Hypothalamus (tissue), 51 donors: ENCODE measurements around the gene SLITRK1.

Experiments used
- DNase-seq, 51 donors: peaks; one replicate each; lab custom pipeline; 2025; lab: John Stamatoyannopoulos, UW

The SLITRK1 gene, protein sequence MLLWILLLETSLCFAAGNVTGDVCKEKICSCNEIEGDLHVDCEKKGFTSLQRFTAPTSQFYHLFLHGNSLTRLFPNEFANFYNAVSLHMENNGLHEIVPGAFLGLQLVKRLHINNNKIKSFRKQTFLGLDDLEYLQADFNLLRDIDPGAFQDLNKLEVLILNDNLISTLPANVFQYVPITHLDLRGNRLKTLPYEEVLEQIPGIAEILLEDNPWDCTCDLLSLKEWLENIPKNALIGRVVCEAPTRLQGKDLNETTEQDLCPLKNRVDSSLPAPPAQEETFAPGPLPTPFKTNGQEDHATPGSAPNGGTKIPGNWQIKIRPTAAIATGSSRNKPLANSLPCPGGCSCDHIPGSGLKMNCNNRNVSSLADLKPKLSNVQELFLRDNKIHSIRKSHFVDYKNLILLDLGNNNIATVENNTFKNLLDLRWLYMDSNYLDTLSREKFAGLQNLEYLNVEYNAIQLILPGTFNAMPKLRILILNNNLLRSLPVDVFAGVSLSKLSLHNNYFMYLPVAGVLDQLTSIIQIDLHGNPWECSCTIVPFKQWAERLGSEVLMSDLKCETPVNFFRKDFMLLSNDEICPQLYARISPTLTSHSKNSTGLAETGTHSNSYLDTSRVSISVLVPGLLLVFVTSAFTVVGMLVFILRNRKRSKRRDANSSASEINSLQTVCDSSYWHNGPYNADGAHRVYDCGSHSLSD

DNA sequence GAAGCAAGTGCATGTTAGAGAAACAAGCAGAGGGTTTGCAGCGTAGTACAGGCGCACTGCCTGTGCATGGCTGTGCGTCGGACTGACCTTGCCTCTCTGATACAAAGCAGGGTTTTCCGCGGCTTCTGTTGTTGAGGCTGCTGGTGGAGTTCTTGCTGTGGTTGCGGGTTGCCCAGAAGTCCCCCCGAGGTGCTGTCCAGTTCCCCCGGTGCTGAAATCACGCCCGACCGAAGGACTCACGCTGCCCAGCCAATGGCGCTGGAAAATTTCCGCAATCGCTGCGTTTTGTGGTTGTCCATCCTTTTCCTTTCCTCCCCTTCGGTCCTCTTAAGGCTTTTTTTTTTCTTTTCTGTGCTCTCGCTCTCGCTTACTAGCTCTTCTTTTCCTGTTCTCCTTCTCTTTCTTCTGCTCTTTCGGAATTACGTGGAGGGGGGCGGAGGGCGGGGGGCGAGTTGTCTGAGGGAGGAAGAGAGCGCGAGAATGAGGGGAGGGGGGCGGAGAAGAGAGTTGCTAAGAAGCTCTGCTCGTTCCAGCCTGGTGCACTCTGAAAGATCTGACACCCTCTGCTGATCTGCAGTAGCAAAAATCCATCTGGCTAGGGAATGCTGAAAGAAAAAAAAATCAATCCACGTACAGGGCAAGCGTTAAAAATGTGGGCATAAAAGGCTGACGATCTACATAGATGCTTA, at the start of gene SLITRK1:
Gene SLITRK1 (minus strand): TSS at position 558 of the 689 bp plus-strand sequence. CDS start 967 bp downstream, outside the sequence.
- DNase-seq, result peak in 49 of 51 donors; percentile 8 to 91 (median 64)

- DNase-seq, result no peak
Measured at GRCh38 chr13:83929157-83929556, 46.9 kb upstream of the SLITRK1 start.

- DNase-seq, result no peak
Measured at GRCh38 chr13:83919775-83920174, 37.5 kb upstream of the SLITRK1 start.

DNA sequence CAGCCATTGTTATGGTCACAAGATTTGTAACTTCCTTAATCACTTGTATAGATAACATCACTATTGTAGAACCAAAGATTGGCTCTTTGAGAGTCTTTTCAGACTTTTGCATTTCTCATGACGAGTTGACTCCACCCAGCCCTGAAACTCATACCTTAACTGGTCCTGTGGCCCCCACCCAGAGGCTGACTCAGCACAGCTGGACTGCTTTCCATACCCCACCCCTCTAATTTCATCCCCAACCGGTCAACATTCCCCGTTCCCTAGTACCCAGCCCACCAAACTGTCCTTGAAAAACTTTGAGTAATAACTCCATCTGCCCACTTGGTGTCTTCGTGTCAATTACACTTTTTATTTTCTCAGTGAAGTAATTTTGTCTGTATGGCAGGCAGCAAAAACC, 32.1 kb upstream of the SLITRK1 start:
- no peak for DNase-seq

DNA sequence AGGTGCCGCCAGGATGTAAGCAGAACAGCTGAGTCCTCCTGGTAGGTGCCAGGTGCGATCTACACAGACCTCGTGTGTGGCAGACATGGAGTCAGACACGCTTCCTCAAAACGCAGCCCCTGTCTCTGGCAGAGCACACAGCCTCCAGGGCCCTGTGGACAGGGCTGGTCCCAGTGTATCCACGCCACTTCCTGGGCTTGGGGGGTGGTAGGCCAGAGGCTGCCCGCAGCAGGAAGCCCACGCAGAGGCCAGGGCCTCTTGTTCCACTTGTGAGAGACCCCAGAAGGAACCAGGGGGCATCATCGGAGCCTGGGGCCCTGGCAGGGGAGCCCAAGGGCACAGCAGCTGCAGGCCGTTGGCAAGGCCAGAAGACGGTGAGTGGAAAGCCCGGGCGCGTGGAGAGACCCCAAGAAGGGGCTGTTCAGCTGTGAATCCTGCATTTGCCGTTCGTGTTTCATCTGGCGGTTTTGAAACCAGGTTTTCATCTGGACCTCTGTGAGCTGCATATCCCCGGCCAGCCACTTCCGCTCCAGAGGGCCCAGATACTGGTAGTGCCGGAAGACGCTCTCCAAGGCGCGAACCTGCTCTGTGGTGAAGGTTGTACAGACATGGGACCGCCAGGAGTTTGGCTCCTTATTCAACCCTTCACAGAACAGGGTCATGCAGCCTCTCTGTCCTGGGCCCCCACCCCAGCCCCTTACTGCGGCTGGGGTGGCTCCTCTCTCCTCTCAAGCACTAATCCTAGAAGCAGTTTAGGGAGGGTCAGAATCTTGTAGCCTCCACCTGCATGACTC, 25.1 kb upstream of the SLITRK1 start:
- DNase-seq, result no peak

DNA sequence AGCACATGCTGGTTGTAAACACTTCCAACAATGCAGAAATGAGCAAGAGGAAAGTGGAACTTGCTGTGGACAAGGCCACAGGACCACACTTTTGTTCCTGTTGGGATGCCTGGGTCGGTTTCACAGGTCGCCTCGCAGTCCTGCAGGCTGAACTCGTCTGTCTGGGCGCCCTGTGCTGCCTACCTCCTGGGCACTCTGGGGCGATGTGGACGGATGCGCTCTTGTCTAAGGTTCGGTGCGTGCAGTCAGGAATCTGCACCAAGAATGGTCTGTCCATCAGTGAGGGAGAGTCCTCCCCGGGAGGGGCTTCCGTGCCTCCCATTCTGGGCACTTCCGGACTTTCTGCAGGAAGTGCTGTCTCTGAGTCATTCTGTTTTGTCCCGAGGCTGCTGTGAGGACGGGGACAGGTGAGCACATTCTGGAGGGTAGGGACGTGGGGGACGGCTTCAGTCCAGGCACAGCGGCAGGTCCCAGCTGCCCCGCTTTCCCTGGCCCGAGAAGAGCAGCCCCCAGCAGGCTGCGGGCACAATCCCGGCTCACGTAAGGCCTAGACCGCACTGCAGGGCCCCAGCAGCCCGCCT, 24.1 kb upstream of the SLITRK1 start:
- no peak for DNase-seq

GRCh38 chr13:83905641-83906040, 23.4 kb upstream of the SLITRK1 start:
- no peak for DNase-seq

GRCh38 chr13:83895994-83896580, 13.8 kb upstream of the SLITRK1 start:
- DNase-seq, result no peak

DNA sequence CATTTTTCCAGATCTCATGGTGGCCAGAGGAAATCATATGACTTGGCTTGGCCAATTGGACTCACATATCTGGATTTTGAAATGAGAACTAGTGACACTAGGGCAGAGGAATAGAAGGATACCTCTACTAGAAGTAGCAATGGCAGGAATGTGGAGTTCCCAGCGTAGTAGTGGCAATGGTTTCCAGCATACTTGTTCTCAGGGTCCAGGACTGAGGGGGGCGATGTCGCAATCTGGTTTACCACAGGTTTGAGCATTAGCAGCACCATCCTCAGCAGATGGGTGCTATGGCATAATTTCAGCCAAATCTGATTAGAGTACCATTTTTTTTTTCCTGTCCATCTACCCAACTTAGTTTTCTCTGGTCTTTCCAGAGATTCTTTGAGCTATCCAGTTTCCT, 8.1 kb upstream of the SLITRK1 start:
- DNase-seq, result no peak

DNA sequence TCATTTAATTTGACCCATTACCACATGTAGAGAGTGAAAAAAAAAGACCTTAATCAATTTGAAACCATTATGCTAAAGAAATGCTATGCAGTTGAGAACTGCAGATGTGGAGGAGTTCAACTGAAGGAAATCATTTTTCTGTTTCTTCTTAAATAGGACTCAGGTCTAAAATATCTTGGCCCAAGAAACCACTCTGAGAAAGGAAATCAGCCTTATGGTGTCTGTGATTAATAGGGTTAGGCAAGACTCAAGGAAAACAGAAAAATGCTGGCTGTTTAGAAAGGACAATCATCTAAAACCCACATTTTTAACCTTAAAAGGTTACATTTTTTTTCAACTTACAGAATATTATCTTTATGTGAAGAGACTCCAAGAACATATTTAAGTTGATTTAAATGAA, 1.9 kb upstream of the SLITRK1 start:
- DNase-seq, result no peak

DNA sequence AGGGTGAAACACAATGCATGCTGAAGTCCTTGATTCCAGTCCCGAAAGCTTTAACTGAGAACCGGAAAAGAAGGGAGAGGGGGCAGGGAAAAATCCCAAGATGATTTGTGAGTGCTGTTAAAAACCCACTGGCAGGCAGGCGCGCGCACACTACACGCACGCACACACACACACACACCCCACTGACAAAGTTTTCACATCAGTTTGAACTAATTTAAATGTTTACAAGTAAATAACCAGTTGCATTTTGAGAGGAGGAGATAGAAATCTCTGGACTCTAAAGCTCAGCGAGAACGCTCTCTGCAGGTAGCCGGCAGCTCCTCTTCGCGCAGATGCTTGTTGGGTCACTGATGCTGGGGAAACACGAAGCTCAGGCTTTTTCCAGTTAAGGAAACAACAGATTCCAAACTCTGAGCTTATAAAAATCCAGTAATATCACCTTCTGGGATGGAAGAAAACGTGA, 818 bp upstream of the SLITRK1 start:
- peak in 16 of 51 donors; percentile 6 to 57 (median 16) for DNase-seq

DNA sequence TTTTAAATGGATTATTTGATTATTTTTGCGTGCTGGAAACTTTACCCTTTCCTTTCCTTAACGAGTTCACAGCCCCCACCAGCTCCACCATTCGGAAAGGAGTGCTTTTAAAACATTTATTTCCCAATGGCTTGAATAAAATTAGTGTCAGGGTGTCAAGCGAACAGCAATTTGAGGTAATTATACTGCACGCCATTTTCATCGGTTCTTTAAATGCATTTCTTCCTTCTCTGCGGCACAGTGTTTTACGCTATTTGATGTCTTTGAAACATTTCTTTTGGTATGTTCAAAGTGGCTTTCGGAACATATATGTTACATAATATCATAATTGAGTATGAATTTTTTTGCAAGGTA, 309 bp upstream of the SLITRK1 start:
- DNase-seq, result no peak

- peak in 13 of 51 donors; percentile 3 to 66 (median 22) for DNase-seq
Measured at GRCh38 chr13:83881140-83881684, 1.1 kb downstream of the SLITRK1 start.

DNA sequence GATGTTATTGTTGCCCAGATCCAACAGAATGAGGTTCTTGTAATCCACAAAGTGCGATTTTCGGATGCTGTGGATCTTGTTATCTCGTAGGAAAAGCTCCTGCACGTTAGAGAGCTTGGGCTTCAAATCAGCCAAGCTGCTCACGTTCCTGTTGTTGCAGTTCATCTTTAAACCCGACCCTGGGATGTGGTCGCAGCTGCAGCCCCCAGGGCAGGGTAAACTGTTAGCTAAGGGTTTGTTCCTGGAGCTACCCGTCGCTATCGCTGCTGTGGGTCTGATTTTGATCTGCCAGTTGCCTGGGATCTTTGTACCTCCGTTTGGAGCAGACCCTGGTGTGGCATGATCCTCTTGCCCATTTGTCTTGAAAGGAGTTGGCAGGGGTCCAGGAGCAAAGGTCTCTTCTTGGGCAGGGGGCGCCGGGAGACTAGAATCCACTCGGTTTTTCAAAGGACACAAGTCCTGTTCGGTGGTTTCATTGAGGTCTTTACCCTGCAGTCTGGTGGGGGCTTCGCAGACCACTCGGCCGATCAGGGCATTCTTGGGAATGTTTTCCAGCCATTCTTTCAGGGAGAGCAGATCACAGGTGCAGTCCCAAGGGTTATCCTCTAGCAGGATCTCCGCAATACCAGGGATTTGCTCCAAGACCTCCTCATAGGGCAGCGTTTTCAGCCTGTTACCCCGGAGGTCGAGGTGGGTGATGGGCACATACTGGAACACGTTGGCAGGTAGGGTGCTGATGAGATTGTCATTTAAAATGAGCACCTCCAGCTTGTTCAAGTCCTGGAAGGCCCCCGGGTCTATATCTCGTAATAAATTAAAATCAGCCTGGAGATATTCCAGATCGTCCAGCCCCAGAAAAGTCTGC, 1.8 kb downstream of the SLITRK1 start:
- peak in 27 of 51 donors; percentile 4 to 87 (median 24) for DNase-seq

DNA sequence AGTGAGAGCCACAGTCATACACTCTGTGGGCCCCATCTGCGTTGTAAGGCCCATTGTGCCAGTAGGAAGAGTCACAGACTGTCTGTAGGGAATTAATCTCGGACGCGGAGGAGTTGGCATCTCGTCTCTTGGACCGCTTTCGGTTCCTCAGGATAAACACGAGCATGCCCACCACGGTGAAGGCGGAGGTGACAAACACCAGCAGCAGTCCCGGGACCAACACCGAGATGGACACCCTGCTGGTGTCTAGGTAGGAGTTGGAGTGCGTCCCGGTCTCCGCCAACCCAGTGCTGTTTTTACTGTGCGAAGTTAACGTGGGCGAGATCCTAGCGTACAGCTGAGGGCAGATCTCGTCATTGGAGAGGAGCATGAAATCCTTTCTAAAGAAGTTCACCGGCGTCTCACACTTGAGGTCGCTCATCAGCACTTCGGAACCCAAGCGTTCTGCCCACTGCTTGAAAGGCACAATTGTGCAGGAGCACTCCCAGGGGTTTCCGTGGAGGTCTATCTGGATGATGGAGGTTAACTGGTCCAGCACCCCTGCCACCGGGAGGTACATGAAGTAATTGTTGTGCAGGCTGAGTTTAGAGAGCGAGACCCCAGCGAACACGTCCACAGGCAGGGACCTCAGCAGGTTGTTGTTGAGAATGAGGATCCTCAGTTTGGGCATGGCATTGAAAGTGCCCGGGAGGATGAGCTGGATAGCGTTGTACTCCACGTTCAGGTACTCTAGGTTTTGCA, 2.7 kb downstream of the SLITRK1 start:
- DNase-seq, result peak in 43 of 51 donors; percentile 6 to 89 (median 48)

GRCh38 chr13:83878691-83879430, 3.4 kb downstream of the SLITRK1 start:
- DNase-seq, result peak in 31 of 51 donors; percentile 4 to 89 (median 48)
